HG03280 (cell line): ENCODE measurements around the gene TIAM2.

Experiments
- ATAC-seq: cut with Tn5 transposase; IDR thresholded peaks from one replicate; pipeline ENCODE4 v1.9.1; 2021; ENCODE audit warnings: mild to moderate bottlenecking, moderate library complexity; ENCODE audit not compliant: unreplicated experiment

Gene TIAM2

DNA sequence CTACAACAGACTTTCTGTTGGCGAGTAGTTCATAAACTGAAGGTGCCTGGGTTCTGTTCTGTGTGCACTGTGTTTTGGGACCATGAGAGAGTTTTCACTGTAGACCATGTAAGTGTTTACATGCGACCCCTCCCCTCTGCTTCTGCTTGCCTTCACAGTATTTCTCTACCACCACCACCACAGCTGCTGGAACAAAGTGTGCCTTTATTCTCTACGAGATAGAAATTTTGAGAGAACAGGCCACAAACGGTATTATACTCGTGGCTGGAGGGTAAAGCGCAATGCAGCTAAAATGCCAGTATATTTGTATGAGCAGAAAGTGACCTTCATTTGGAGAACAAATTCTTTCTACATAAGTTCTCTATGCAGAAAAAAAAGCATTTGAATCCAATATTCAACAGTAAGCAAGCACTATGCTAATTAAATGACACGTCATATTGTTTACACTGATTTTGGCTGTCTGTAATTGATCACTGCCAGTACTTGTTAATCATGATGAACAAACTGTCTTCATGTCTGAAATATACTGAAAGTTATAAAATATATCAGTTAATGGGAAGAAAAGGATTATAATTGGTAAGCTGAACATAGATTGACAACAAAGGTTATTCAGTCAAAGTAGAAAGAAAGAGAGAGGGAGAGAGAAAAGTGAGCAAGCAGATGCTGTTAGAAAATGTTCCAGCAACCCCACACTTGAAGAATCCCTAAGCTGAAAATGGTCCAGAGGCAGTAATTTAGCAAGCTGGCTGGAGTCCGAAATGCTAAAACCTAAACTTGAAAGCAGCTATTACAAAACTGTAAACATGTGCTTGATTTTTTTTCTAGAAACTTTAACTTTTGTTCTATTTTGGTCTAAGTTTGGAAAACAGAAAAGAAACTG is 277.5 kb downstream of the TIAM2 start:
- ATAC-seq: no peak

DNA sequence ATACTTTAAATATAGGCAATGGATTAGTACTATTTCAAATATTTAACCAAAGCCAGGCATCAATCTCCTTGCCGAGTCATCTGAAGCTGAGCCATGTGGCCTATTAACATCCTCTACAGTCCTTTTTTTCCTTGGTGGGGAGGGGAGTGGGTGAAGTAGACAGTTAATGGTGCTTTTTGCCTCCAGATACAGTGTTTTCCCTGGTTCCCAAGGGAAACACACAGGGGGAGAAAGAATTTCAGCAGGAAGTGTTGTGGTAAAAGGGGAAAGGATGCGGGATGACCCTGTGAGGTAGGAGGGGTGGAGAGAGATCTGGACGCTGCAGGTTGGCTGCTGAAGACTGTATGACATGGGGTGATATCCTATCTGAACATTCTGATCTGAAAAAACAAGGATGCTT is 278.3 kb downstream of the TIAM2 start:
- no peak for ATAC-seq

DNA sequence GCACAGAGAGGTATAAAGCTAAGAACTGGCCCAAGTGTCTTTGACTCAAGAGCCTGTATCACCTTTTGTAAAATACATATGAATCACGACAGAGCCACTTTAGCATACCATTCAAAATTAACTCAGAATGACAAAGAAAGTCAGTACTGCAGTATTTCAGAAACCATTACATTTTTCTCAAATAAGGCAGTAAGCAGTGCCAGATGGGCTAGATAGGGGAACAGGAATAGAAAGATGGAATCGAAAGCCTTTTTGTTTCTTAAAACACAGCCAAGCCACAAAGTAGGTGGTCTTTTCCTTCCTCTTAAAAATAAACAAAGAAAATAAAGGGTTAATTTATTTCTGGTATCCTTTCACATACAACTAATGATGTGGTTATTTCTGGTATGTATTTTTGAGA is 279.0 kb downstream of the TIAM2 start:
- no peak for ATAC-seq

DNA sequence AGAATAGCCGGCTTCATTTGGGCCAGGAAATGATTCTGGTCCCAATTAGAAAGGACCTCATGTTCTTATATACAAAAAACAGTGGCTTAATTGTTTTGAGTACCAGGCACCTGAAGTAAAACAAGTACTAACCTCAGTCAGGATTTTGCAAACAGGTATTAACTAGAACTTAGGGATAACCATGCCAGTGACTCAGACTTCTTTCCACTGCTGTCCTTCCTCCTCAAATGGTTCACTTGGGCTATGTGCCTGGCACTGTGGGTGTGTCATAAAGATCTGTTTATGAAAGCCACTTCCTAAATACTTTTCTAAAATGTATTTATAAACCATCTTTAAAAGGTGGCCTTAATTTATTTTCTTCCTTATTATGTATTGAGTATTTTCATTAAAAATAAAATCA is 279.4 kb downstream of the TIAM2 start:
- ATAC-seq: no peak

DNA sequence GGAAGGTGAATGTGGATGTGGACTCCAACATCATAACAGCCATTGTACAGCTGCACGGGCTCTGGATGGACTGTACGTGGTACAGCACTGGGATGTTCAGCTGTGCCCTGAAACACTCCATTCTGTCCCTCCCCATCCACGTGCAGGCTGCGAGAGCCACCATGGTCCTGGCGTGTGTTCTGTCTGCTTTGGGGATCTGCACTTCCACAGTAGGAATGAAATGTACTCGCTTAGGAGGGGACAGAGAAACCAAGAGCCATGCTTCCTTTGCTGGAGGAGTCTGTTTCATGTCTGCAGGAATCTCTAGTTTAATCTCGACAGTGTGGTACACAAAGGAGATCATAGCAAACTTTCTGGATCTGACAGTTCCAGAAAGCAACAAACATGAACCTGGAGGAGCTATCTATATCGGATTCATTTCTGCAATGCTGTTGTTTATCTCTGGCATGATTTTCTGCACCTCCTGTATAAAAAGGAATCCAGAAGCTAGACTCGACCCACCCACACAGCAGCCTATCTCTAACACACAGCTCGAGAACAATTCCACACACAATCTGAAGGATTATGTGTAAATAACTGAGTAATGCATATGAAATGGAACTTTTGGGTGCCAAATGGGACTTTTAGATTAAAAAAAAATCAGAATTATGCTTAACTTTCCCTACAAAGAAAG is 280.8 kb downstream of the TIAM2 start:
- no peak for ATAC-seq

DNA sequence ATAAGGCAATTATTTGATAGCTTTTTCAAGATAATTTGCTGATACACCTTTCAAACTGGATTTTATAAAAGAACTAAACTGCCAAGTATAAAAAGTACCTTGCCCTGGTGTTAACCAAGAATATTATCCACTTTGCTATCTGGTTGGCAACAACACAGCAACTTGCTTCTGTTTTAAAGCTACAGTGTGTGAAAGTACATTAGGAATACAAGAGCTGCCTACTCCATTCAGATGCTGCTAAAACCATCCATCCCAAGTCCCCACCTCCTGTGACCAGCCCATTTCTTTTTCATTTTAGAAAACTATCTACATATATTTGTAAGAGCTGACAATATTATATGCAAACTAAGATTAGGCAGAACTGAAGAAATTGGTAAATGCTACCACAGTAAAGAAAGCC is 281.5 kb downstream of the TIAM2 start:
- no peak for ATAC-seq

DNA sequence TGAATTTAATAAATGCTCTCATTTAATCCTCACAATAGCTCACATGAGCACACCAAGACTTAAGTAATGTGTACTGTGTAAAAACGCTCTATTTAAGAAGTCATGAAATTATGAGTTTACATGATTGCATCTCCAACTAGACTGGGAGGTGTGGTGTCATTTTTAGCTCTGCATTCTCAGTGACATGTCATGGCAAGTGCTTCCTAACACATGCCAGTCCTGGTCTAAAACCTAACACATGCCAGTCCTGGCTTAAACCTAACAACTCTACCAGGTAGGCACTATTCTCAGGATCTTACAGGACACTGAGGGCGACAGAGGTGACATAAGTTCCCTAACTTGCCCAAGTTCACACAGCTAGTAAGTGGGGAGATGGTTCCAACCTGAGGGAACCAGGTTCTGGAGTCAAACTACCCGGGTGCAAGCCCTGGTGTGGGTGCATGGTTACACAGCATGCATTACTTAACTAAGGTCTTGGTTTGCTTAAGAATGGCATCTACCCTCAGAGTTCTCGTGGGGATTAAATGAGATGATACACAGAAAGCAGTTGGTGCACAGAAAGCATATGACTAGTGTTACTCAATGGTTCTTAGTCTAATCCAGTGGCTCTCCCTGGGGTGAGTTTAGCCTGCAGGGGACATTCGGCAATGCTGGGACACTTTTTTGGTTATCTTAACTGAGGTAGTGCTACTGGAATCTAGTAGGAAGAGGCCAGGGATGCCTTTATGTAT is 283.4 kb downstream of the TIAM2 start:
- ATAC-seq: no peak

DNA sequence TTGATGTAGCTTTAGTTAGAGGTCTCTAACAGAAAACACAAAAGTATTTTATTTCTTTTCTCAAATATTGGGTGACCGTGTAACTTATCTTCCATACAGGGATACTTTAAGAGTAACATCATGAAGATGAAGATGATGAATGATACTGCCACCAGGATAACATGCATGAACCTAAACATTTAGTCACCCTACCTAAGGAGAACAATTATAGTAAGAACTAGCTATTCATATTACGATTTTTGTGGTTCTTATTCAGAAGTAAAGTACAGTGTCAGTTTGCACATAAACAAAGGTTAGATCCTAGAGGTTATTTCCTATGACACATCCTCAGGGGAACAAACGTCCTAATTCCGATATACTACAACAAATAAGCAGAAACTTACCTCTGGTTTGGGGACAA is 289.7 kb downstream of the TIAM2 start:
- no peak for ATAC-seq

DNA sequence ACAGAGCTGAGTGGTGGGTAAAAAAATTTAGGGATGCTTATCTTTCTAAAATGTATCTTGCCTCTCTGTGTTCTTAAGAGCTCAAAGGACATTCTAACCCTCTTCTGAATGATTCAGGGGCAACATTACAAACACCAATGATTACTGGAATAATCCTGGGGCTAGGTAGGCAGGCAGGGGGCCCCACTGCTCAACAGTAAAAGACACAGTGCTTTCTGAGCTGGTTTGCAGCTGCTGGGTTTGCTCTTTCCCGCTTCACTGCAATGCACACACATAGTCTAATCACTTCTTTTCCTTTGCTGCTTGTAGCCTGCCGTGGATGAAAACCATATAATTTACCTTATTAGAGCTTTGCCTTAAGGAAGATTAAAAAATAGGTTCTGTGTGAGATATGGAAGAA is 292.6 kb downstream of the TIAM2 start:
- no peak for ATAC-seq

DNA sequence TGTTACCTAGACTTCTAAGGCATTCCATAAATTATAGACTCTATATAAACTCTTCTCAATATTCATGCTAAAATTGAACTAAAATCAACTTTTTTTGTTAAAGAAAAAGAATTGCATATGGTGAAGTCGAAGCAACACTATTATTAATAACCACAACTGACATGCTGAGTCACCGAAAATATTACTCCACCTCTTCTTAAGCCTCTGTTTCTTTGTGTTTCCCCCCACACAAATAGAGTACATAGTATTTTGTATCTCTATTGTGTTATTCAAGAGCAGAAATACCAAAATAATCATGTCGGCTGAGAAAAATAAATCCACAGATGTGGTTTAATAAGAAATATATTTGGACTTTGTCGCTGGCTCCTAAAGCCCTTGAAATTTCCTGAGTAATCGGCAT is 295.4 kb downstream of the TIAM2 start:
- ATAC-seq: no peak

DNA sequence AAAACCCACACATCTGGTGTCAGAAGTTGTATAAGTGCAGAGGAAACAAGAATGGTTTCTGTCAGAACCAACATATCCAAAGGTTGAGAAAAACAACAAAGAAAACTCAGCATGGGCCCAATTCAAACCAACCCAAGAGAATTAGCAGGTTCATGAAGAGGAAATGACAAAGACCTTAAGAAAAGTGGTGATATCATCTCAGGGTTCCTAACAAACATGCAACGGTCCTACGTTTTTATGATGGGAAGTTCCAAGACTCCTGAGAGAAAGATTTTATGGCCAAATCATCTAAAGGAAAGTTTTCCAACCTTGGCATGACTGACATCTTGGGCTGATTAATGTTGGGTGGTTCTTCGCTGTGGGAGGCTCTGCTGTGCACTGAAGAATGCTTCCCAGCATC is 296.2 kb downstream of the TIAM2 start:
- no peak for ATAC-seq

DNA sequence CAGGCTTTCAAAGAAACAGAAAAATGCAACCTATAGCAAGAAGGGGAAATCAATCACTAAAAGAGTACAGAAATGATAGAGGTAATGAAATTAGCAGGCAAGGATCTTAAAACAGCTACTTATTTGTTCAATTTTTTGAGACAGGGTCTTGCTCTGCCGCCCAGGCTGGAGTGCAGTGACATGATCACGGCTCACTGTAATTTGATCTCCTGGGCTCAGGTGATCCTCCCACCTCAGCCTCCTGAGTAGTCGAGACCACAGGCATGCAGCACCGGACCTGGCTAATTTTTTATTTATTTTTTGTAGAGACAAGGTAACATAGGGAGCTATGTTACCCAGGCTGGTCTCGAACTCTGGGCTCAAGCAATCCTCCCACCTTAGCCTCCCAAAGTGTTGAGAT is 297.6 kb downstream of the TIAM2 start:
- no peak for ATAC-seq

DNA sequence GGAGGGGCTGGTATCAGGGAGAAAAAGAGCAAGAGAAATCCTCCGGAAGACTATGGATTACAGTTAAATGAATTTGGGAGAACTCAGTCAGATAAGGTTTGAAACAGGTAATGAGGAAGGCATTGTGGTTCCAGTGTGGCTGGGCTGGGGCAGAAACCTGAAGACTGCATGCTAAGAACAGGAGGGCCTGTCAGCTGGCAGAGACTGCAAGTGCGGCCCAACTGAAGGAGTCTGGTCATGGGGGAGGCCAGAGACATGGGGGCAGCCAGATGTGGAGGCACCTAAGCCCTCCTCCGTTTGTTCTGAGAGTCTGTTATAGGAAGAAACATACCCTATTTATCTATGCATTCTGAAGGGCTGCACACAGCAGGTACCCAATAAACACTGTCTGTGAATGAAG is 302.6 kb downstream of the TIAM2 start:
- ATAC-seq: no peak

DNA sequence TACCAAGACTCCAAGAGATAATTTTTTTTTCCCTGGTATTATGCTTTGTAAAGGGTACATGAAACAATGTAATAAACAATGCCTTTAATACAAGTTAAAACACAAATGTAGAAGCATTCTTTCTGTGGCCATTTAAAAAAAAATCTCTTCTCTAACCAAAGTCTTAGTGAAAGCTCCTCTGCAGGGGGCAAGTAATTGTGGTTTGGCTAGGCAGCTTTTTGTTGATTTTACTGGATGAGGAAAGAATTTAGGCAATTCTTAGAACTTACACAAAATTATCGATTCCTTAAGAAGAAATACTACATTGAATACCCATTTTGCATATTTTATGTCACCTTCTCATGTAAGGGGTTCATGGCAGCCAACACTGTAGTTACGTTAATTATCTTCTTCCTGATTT is 306.8 kb downstream of the TIAM2 start:
- no peak for ATAC-seq

DNA sequence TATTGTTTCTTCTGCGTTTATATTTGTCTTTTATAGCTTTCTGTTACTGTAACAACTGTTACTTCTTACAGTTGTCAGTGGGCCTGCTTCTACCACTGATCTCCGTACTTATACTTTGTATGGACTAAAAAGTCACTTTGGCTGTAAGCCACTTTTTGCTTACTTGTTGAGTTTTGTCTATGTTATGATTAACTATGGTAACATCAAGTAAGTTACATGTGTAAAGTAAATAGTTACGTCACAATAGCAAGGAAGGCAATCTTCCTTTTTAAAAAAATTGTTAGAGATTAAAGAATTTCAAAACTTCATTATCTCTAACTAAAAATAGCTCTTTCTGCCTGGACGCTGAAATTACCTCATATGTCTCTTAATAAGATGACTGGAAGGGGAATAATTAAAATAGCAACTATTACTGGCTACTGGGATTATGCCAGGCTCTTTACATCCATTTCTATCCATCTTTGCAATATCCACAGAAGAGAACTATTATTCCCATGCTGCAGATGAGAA is 308.3 kb downstream of the TIAM2 start:
- ATAC-seq: no peak

DNA sequence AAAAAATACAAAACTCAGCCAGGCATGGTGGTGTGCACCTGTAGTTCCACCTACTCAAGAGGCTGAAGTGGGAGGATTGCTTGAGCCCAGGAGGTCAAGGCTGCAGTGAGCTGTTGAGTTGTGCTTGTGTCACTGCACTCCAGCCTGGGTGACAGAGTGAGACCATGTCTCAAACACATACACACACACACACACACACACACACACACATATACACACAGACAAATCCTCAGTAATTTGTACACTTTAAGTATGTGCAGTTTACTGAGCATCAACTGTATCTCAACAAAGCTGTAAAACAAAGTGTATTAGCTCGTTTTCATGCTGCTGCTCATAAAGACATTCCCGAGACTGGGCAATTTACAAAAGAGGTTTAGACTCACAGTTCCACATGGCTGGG is 311.8 kb downstream of the TIAM2 start:
- ATAC-seq: no peak
